Left ventricle myocardium inferior (tissue), 1 donor: ENCODE measurements around the gene ZNF23. TPM values are rescaled to one million over a fixed set of nuclear protein-coding genes. Genes with fewer than 3 reads are reported as not detected.

ENCODE experiments used
- DNase-seq: peaks from one replicate; pipeline ENCODE4 v3.0.0-alpha.2; 2020
- H3K27ac ChIP-seq: fragments of 200-600 bp; replicated peaks from 2 replicates; pipeline ENCODE4 v1.8.0; 2021
- H3K27me3 ChIP-seq: fragments of 200-600 bp; 2 replicates; pipeline ENCODE4 v1.8.0; 2021; ENCODE audit warnings: low read depth
- H3K36me3 ChIP-seq: fragments of 200-600 bp; 2 replicates; pipeline ENCODE4 v1.8.0; 2021
- H3K4me1 ChIP-seq: fragments of 200-600 bp; 2 replicates; pipeline ENCODE4 v1.8.0; 2021
- H3K4me3 ChIP-seq: fragments of 200-600 bp; 2 replicates; pipeline ENCODE4 v1.8.0; 2021; ENCODE audit warnings: mild to moderate bottlenecking, moderate library complexity
- H3K9me3 ChIP-seq: fragments of 200-600 bp; replicated peaks from 2 replicates; pipeline ENCODE4 v1.8.0; 2021
- intact Hi-C: fragments of 100-400 bp; cut with micrococcal nuclease; formaldehyde crosslinking; loops from one replicate; pipeline ENCODE4 v1.11.0; 2022
- total RNA-seq: library from RNA; stranded (reverse); fragmentation: NEBNext Ultra II Directional; extraction: Animal tissue kit (Norgen Biotek cat#: 25700); gene quantifications from one replicate; pipeline ENCODE4 v1.2.1, GENCODE V29; 2021
- TF ChIP-seq, protein P1 (sequence below): fragments of 200-600 bp; IDR thresholded peaks from 2 replicates; pipeline ENCODE4 v1.8.0; 2021; ENCODE audit warnings: antibody characterized with exemption, mild to moderate bottlenecking, borderline replicate concordance
- donor health status: DM: no; HTN: yes; CAD: no; lungs with severe emphysema.

Gene ZNF23
- total RNA-seq, 1 donor from 2014 or later = 5.2 TPM

- no peak overlapping the region for H3K4me3 ChIP-seq
- peaks cover 13% of the 10 kb centered on the region for H3K4me1 ChIP-seq
- DNase-seq = no peak
- no peaks in the 10 kb centered on the region for H3K9me3 ChIP-seq
- peaks cover 44% of the 10 kb centered on the region for H3K36me3 ChIP-seq
- no peak overlapping the region for H3K27ac ChIP-seq
- TF ChIP-seq, protein P1, sequence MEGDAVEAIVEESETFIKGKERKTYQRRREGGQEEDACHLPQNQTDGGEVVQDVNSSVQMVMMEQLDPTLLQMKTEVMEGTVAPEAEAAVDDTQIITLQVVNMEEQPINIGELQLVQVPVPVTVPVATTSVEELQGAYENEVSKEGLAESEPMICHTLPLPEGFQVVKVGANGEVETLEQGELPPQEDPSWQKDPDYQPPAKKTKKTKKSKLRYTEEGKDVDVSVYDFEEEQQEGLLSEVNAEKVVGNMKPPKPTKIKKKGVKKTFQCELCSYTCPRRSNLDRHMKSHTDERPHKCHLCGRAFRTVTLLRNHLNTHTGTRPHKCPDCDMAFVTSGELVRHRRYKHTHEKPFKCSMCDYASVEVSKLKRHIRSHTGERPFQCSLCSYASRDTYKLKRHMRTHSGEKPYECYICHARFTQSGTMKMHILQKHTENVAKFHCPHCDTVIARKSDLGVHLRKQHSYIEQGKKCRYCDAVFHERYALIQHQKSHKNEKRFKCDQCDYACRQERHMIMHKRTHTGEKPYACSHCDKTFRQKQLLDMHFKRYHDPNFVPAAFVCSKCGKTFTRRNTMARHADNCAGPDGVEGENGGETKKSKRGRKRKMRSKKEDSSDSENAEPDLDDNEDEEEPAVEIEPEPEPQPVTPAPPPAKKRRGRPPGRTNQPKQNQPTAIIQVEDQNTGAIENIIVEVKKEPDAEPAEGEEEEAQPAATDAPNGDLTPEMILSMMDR = peak; percentile 26
- intact Hi-C loops = no loop called here
- H3K27me3 ChIP-seq = no peaks in the 10 kb centered on the region
These were observed 17.4 kb upstream of the ZNF23 start for GRCh38 chr16:71479420-71479819.

GRCh38 chr16:71476457-71477124 is 14.5 kb upstream of the ZNF23 start:
- TF ChIP-seq, protein P1 = no peak
- DNase-seq = no peak
- no peaks in the 10 kb centered on the region for H3K27me3 ChIP-seq
- no peak overlapping the region for H3K4me3 ChIP-seq
- no peaks in the 10 kb centered on the region for H3K9me3 ChIP-seq
- no peaks in the 10 kb centered on the region for H3K4me1 ChIP-seq
- intact Hi-C loops = no loop called here
- H3K36me3 ChIP-seq = peaks cover 51% of the 10 kb centered on the region
- H3K27ac ChIP-seq = no peak overlapping the region

DNA sequence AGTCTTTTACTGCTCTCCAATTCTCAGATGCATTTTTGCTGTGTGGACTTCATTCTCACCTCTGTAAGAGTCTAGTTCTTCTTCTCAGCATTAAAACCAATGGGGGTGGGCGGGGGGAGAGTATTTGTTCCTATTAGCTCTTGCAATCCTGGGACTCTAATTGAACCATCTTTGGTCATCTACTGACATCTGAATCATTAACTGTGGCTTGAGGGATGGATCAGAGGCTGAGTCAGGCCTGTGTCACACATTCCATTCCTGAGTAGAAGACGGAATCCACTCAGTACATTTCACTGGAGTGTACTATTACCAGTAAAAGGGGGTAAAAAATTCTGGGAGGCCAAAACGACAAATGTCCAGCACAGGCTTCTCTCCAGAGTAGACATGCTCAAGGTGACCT is 12.8 kb upstream of the ZNF23 start:
- no peak overlapping the region for H3K4me3 ChIP-seq
- no peak for DNase-seq
- H3K9me3 ChIP-seq = no peaks in the 10 kb centered on the region
- no peaks in the 10 kb centered on the region for H3K4me1 ChIP-seq
- peaks cover 51% of the 10 kb centered on the region for H3K36me3 ChIP-seq
- intact Hi-C loops = no loop called here
- H3K27me3 ChIP-seq = no peaks in the 10 kb centered on the region
- no peak overlapping the region for H3K27ac ChIP-seq
- TF ChIP-seq, protein P1 = no peak

- H3K36me3 ChIP-seq = peaks cover 51% of the 10 kb centered on the region
- TF ChIP-seq, protein P1 = no peak
- H3K27me3 ChIP-seq = no peaks in the 10 kb centered on the region
- H3K4me3 ChIP-seq = no peak overlapping the region
- H3K9me3 ChIP-seq = no peaks in the 10 kb centered on the region
- no peaks in the 10 kb centered on the region for H3K4me1 ChIP-seq
- DNase-seq = no peak
- H3K27ac ChIP-seq = no peak overlapping the region
- intact Hi-C loops = no loop called here
These were observed 11.8 kb upstream of the ZNF23 start for GRCh38 chr16:71473891-71474290.

DNA sequence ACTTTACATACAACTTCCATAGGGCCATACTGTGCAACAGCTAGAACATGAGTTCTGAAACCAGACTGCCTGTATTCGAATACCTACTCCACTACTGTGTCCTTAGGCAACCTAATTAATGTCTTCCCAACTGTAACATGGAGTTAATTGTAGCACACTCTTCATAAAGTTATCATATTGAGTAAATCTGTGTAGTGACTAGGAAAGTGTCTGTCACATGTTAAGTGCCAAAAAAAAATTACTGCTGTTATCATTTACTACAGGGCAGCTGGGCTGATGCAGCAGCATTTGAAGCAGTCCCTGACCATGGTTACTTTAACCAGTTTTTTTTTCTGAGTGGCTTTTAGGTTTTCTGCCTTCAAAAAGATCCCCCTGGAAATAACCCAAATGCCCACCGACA is 10.9 kb upstream of the ZNF23 start:
- intact Hi-C loops = no loop called here
- Histone ChIP-seq H3K9me3 (no peaks in the 10 kb centered on the region), H3K4me1 (no peaks in the 10 kb centered on the region), H3K4me3 (no peak overlapping the region), H3K36me3 (peaks cover 41% of the 10 kb centered on the region), H3K27ac (no peak overlapping the region), H3K27me3 (no peaks in the 10 kb centered on the region)
- DNase-seq = no peak
- TF ChIP-seq, protein P1 = no peak

DNA sequence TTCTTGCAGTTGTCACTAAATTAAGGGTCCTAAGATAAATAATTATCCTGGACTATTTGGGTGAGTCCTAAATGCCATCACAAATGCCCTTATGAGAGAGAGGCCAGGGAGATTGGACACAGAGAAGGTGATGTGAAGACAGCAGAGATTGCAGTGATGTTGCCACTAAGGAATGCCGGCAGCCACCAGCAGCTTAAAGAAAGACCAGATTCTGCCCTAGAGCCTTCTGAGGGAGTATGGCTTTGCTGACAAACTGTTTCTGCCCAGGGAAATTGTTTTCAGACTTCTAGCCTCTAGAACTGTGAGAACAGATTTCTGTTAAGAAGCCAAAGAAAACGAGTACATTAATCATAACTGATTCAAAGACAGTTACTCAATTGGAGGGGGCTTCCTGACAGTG is 10.0 kb upstream of the ZNF23 start:
- no peak for DNase-seq
- no peaks in the 10 kb centered on the region for H3K9me3 ChIP-seq
- no peak overlapping the region for H3K4me3 ChIP-seq
- H3K36me3 ChIP-seq = peaks cover 32% of the 10 kb centered on the region
- intact Hi-C loops = no loop called here
- H3K27ac ChIP-seq = no peak overlapping the region
- H3K4me1 ChIP-seq = no peaks in the 10 kb centered on the region
- TF ChIP-seq, protein P1 = no peak
- no peaks in the 10 kb centered on the region for H3K27me3 ChIP-seq
